ENCODE results near the gene AP3M1.

The AP3M1 gene

DNA sequence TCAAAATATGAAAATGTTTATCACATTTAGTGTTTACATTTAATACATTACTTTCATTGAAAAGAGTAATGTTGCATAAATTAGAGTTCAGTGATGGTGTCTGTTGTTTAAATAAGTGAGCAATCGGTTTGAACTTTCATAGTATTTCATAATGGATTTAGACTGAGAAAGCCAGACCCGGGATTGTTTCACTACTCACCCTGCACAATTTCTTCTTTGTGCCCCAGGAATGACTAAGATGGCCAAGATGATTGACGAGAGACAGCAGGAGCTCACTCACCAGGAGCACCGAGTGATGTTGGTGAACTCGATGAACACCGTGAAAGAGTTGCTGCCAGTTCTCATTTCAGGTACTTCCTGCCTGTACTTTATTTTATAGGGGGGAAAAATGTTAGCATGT is 78.1 kb downstream of the AP3M1 start:
- DNase-seq (ENCODE audit: low spot score) = no peak
- TF ChIP-seq, protein P1, sequence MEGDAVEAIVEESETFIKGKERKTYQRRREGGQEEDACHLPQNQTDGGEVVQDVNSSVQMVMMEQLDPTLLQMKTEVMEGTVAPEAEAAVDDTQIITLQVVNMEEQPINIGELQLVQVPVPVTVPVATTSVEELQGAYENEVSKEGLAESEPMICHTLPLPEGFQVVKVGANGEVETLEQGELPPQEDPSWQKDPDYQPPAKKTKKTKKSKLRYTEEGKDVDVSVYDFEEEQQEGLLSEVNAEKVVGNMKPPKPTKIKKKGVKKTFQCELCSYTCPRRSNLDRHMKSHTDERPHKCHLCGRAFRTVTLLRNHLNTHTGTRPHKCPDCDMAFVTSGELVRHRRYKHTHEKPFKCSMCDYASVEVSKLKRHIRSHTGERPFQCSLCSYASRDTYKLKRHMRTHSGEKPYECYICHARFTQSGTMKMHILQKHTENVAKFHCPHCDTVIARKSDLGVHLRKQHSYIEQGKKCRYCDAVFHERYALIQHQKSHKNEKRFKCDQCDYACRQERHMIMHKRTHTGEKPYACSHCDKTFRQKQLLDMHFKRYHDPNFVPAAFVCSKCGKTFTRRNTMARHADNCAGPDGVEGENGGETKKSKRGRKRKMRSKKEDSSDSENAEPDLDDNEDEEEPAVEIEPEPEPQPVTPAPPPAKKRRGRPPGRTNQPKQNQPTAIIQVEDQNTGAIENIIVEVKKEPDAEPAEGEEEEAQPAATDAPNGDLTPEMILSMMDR (IDR thresholded peaks at IDR 0.05; ENCODE audit: extremely low read depth, missing control alignments) = no peak

DNA sequence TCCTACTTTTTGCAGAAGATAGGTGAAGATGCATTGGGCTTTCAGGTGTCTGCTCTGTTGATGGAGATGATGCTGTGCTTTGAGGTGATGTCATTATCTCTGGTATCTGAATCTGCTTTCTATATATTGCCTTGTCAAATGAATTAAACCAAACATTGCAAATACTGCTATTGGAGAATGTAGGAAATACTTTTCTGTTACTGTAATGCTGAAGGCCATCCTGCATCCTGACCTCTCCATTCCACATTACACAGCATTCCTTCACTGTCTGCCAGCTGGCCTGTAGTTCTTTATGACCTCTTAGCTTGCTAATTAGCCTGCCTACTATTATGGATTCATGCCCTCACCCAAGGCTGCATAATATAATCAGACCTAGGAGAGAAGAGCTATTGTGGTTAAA is 79.5 kb downstream of the AP3M1 start:
- no peak for DNase-seq (ENCODE audit: low spot score)
- TF ChIP-seq, protein P1 (IDR thresholded peaks at IDR 0.05; ENCODE audit: extremely low read depth, missing control alignments) = no peak
